Caco-2 (cell line): ENCODE results near the gene DRGX. TPM values are rescaled to one million over a fixed set of nuclear protein-coding genes. Genes with fewer than 3 reads are reported as not detected.

Experiments
- BruUV-seq: library from RNA; stranded (reverse); fragments of 400-500 nt; replicated peaks from 2 replicates; lab custom pipeline; 2021; lab: Mats Ljungman, UMichigan
- CTCF ChIA-PET: fragments of 300-600 bp; sonication (Branson Sonifier 250); formaldehyde crosslinking; loops from one replicate; lab custom pipeline; 2022; ENCODE audit warnings: antibody characterized with exemption; lab: Charles Lee
- POLR2A ChIA-PET: fragments of 300-600 bp; sonication (Branson Sonifier 250); formaldehyde crosslinking; loops from one replicate; lab custom pipeline; 2022; ENCODE audit warnings: antibody characterized with exemption; lab: Charles Lee
- DNase-seq, 2 experiments: peaks; one replicate each; pipeline versions ENCODE4 v3.0.0 to v3.0.0-alpha.2; 2020 to 2022
- H3K27me3 ChIP-seq: replicated peaks from 2 replicates; pipeline ENCODE4 v1.6.0; 2011; ENCODE audit warnings: low read length; ENCODE audit not compliant: control insufficient read depth, insufficient read depth
- H3K36me3 ChIP-seq: 2 replicates; pipeline ENCODE4 v1.5.1; 2011; ENCODE audit warnings: low read length; ENCODE audit not compliant: control insufficient read depth, insufficient read depth
- H3K4me1 ChIP-seq: fragments of 250-450 bp; sonication (Bioruptor Pico); 2 replicates; pipeline ENCODE4 v1.5.1; 2020; ENCODE audit warnings: mild to moderate bottlenecking
- H3K4me3 ChIP-seq: 2 replicates; pipeline ENCODE4 v1.5.1; 2011; ENCODE audit warnings: low read depth, mild to moderate bottlenecking, control low read depth, low read length
- H3K9me3 ChIP-seq: fragments of 250-450 bp; sonication (Bioruptor Pico); 2 replicates; pipeline ENCODE4 v1.5.1; 2020; ENCODE audit warnings: mild to moderate bottlenecking, moderate library complexity
- H3K27ac Mint-ChIP-seq: one replicate; pipeline ENCODE4 v1.8.0; 2022; ENCODE audit warnings: mixed read lengths; ENCODE audit not compliant: unreplicated experiment
- H3K27me3 Mint-ChIP-seq: one replicate; pipeline ENCODE4 v1.8.0; 2022; ENCODE audit warnings: mixed read lengths; ENCODE audit not compliant: insufficient read depth, unreplicated experiment
- H3K36me3 Mint-ChIP-seq: one replicate; pipeline ENCODE4 v1.8.0; 2022; ENCODE audit warnings: mild to moderate bottlenecking, mixed read lengths; ENCODE audit not compliant: insufficient read depth, unreplicated experiment
- H3K4me1 Mint-ChIP-seq: one replicate; pipeline ENCODE4 v1.8.0; 2022; ENCODE audit warnings: low read depth, mixed read lengths; ENCODE audit not compliant: unreplicated experiment
- H3K4me3 Mint-ChIP-seq: one replicate; pipeline ENCODE4 v1.8.0; 2022; ENCODE audit warnings: mild to moderate bottlenecking, moderate library complexity, mixed read lengths; ENCODE audit not compliant: unreplicated experiment
- H3K9me3 Mint-ChIP-seq: one replicate; pipeline ENCODE4 v1.8.0; 2022; ENCODE audit warnings: mixed read lengths; ENCODE audit not compliant: unreplicated experiment
- CTCF ChIP-seq, 2 experiments: fragments of 200-600 bp in 1 of 2; IDR thresholded peaks; 1 replicate in 1 of 2; 2 replicates in 1 of 2; pipeline versions ENCODE4 v1.5.1 to v1.8.0; 2011 to 2022; ENCODE audit warnings: antibody characterized with exemption in 1 of 2, control low read depth in 1 of 2, inconsistent platforms in 1 of 2, low read depth in 1 of 2, low read length in 1 of 2, mild to moderate bottlenecking in 1 of 2, moderate library complexity in 1 of 2; ENCODE audit not compliant: insufficient read depth in 1 of 2, severe bottlenecking in 1 of 2, unreplicated experiment in 1 of 2
- intact Hi-C: fragments of 100-400 bp; cut with micrococcal nuclease; formaldehyde crosslinking; loops from one replicate; pipeline ENCODE4 v1.10.0; 2022; ENCODE audit not compliant: unreplicated experiment
- total RNA-seq: library from RNA; stranded (reverse); gene quantifications from 2 replicates; pipeline ENCODE4 v1.2.3, GENCODE V29; 2022

DRGX gene
- total RNA-seq, 1 experiment from 2014 or later: not detected

DNA sequence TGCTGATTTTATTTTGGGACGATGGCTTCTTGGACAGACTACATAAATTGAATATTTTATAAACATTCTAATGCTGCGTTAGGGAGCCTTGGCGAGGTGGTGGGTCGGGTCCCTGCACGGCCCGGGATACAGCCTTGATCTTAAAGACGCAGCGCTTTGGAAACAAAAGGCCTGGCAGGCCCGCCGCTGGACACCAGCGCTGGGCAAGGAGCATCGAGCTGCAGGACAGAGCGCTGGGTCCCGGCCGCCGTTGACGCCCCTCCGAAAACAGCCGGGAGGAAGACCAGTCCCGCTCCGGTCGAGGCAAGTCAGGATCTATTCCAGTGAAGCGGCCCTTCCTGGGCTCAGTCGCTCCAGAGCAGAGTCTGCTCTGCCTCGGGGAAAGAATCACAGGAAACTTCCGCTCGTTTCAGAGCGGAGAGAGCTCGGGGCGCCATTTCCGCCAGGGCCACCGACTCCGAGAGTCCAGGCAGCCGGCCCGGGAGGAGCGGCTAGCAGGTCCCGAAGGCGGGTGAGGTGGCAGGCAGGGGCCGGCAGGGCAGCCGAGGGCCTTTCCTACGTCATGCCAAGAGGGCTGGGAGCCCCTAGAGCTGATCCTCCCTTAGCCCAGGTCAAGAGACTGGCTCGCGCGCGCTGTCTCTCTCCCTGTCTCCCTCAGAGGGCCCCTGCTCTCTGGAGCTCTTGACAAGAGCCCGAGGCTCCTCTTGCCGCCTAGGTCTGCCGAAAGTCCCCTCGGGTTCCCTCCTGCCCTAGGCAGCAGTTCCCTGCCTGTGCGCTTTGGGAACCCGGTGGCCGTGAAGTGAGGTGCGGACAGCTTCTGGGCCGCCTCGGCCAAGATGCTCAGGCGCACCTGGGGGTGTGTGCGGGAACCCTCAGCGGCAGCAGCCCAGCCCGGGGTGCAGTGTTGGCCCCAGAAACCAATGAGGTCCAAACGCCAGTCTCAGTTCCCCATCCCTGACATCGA is 1.4 kb upstream of the DRGX start:
- no peaks in the 10 kb centered on the region for H3K4me1 Mint-ChIP-seq
- no peak for DNase-seq
- intact Hi-C loops: no loop called here
- 0 out of 2 replicates have a peak, but pooled peaks cover 5% of the 10 kb centered on the region for H3K9me3 ChIP-seq
- peaks cover 10% of the 10 kb centered on the region; the same call in 1 of the 2 replicates for H3K4me1 ChIP-seq
- peaks cover 51% of the 10 kb centered on the region for H3K27me3 Mint-ChIP-seq
- no TSS peak for BruUV-seq
- no peak overlapping the region for H3K4me3 ChIP-seq
- peaks cover 7% of the 10 kb centered on the region for H3K27me3 ChIP-seq
- TF ChIP-seq CTCF (IDR thresholded peaks at IDR 0.05; ENCODE audit: insufficient read depth in 1 of 2, low read depth in 1 of 2, low read length in 1 of 2, severe bottlenecking in 1 of 2, unreplicated experiment in 1 of 2): no peak
- H3K27ac Mint-ChIP-seq: no peak overlapping the region
- H3K9me3 Mint-ChIP-seq: no peaks in the 10 kb centered on the region
- H3K4me3 Mint-ChIP-seq: no peak overlapping the region
- ChIA-PET POLR2A (no interaction called here), CTCF (interaction anchor here (3.5 kb wide), 1 partner anchor 10 kb away, joined by 16 read pairs; no protein-coding TSS in a partner anchor)
- H3K36me3 Mint-ChIP-seq: no peaks in the 10 kb centered on the region
- no peaks in the 10 kb centered on the region for H3K36me3 ChIP-seq

- intact Hi-C loops: no loop called here
- POLR2A ChIA-PET: no interaction called here
- Mint-ChIP-seq H3K9me3 (no peaks in the 10 kb centered on the region), H3K27me3 (peaks cover 50% of the 10 kb centered on the region), H3K27ac (no peak overlapping the region), H3K4me3 (no peak overlapping the region), H3K4me1 (no peaks in the 10 kb centered on the region), H3K36me3 (no peaks in the 10 kb centered on the region)
- peaks cover 10% of the 10 kb centered on the region; the same call in 1 of the 2 replicates for H3K4me1 ChIP-seq
- no TSS peak for BruUV-seq
- peaks cover 7% of the 10 kb centered on the region for H3K27me3 ChIP-seq
- 0 out of 2 replicates have a peak, but pooled peaks cover 5% of the 10 kb centered on the region for H3K9me3 ChIP-seq
- no peak for TF ChIP-seq CTCF (IDR thresholded peaks at IDR 0.05; ENCODE audit: insufficient read depth in 1 of 2, low read depth in 1 of 2, low read length in 1 of 2, severe bottlenecking in 1 of 2, unreplicated experiment in 1 of 2)
- CTCF ChIA-PET: interaction anchor here (3.5 kb wide), 1 partner anchor 11 kb away, joined by 16 read pairs; no protein-coding TSS in a partner anchor
- H3K36me3 ChIP-seq: no peaks in the 10 kb centered on the region
- DNase-seq: no peak
- no peak overlapping the region for H3K4me3 ChIP-seq
Observed at GRCh38 chr10:49396666-49396999, 744 bp upstream of the DRGX start.

DNA sequence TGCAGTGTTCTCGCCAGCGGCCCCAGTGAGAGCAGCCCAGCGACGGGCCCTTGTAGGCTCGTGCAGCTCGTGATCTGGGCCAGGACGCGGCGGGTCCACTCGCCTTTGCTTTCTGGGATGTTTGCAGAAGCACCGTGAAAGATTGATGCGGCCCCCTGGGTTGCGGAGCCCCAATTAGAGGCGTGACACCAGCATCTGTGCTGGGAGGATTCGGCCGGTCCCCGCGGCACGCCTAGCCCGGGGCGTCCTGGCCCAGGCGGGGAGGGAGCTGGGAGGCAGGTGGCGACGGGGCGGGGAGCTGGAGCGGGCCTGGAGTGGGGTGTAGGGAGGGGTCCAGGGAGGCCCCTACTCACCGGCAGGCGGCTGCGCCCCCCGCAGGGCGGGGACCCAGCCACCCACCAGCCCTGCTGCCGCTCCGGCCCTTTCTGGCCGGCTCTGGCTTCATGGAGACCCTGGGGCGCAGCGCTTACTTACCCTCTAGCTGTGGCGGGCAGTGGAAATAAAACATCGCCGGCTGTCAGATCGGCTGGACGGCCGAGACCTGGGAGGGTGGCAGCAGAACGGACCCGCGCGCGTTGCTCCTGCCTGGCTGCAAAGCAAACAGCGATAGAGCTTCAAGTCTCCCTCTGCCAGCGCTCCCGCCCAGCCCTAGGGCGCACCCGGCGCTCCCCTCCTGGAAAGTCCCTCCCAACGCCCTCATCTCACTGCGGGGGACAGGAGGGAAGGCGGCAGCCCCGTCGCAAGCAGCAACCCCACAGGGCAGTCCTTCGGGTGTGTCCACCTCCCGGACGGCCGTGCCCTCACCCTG is 752 bp downstream of the DRGX start:
- ChIA-PET CTCF (interaction anchor here (0.7 kb wide), 1 partner anchor 12 kb away, joined by 4 read pairs; no protein-coding TSS in a partner anchor), POLR2A (no interaction called here)
- Histone ChIP-seq H3K4me3 (no peak overlapping the region), H3K27me3 (peaks cover 7% of the 10 kb centered on the region), H3K36me3 (no peaks in the 10 kb centered on the region), H3K9me3 (0 out of 2 replicates have a peak, but pooled peaks cover 5% of the 10 kb centered on the region), H3K4me1 (peaks cover 10% of the 10 kb centered on the region; the same call in 1 of the 2 replicates)
- Mint-ChIP-seq H3K4me3 (peak overlapping the region; percentile 31), H3K36me3 (no peaks in the 10 kb centered on the region), H3K9me3 (no peaks in the 10 kb centered on the region), H3K4me1 (no peaks in the 10 kb centered on the region), H3K27ac (no peak overlapping the region), H3K27me3 (peaks cover 55% of the 10 kb centered on the region)
- DNase-seq: no peak
- intact Hi-C loops: no loop called here
- no peak for TF ChIP-seq CTCF (IDR thresholded peaks at IDR 0.05; ENCODE audit: insufficient read depth in 1 of 2, low read depth in 1 of 2, low read length in 1 of 2, severe bottlenecking in 1 of 2, unreplicated experiment in 1 of 2)
- BruUV-seq: no TSS peak
